Medulla oblongata (tissue), 1 donor: ENCODE data around the gene XRCC2.
"Not testable (repeated sequence)": the region's sequence is repeated elsewhere in the genome, so short reads cannot be mapped to it uniquely, and the experiment has no call there.

Experiments used
- DNase-seq: peaks from one replicate; pipeline ENCODE4 v3.0.0-alpha.2; 2015; ENCODE audit errors: extremely low spot score

XRCC2 gene

DNA sequence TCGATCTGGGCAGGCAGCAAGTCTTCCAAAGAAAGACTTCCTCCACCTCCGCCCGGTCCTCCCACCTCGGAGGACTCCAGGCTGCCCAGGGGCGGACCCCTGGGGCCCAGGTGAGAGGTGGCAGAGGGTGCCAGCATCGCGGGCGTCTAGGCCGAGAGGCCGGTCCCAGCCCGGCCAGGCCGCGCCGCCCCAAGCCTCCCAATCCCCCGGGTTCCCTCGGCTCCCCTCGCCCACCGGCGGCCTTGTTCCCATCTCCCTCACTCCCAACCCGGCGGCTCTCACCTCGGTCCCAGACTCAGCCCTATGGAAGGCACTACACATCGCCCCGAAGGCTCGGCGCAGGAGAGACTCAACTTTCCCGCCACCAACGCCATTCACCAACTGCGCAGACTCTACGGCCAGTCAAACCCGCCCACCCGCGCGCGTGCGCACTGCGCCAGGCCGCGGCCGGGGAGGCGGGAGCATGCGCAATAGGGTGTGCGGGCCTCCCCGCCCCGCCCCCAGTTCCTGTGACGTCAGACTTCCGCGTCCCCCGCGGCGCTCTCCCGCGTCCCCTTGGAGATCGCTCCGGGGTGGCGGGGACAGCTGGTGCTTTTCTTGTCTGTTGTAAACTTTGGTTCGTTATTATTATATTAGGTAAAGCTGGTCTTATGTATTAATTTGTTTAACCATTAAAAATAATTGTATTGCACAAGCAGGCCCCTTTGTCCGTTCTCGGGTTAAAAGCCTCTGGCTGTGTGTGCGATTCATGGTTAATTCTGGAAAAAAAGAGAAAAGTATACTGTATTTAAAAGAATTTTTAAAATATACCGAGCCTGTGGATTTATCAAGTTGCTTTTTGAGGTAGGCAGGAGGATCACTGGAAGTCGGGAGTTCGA lies at the start of gene XRCC2:
TSS of gene XRCC2 (minus strand) at position 383 of the 878 bp plus-strand sequence. CDS start at position 321, 62 bp downstream.
- DNase-seq: peak; percentile 96

DNA sequence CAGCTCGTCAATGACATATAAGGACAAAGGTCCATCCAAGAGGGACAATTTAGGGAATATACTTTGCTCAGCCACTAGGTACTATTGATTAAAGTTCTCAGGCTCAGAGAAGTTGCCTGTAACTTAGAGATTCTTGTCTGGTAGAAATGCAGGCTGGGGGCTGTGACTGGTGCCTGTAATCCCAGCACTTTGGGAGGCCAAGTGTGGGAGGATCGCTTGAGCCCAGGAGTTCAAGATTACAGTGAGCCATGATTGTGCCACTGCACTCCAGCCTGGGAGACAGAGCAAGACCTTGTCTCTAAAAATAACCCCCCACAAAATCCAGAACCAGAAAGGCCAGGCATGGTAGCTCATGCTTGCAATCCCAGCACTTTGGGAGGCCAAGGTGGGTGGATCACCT lies 47.4 kb upstream of the XRCC2 start:
- no peak for DNase-seq

DNA sequence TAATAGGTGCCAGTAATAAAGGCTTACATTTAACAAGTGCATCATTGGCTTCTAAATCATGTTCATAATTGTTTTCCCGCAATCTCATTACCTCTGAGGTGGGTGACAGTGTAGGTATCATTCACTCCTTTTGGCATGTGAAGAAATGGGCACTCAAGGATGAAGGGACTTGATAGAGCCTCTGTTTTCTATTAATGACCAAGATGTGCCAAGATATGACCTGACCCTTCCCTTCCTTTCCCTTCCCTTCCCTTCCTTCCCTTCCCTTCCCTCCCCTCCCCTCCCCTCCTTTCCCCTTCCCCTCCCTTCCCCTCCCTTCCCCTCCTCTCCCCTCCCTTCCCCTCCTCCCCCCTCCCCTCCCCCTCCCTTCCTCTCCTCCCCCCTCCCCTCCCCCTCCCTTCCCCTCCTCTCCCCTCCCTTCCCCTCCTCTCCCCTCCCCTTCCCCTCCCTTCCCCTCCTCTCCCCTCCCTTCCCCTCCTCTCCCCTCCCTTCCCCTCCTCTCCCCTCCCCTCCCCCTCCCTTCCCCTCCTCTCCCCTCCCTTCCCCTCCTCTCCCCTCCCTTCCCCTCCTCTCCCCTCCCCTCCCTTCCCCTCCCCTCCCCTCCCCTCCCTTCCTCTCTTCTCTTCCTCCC lies 36.6 kb upstream of the XRCC2 start:
- not testable (repeated sequence) for DNase-seq

DNA sequence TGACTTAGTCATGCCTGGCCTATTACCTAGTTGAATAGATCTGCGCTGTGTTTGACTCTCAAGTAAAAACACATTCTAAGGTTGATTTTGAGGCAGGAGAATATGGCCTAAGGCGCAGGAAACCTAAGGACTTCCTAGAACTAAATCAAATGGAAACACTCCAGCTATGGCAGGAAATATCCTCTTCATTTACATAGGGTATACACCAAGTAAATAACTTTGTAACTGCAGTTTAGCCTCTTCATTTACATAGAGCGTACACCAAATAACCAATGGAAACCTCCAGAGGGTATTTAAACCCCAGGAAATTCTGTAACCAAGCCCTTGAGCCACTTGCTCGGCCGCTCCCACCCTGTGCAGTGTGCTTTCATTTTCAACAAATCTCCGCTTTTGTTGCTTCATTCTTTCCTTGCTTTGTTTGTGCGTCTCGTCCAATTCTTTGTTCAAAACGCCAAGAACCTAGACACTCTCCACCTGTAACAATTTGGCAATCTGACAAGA lies 35.6 kb upstream of the XRCC2 start:
- DNase-seq: no peak

DNA sequence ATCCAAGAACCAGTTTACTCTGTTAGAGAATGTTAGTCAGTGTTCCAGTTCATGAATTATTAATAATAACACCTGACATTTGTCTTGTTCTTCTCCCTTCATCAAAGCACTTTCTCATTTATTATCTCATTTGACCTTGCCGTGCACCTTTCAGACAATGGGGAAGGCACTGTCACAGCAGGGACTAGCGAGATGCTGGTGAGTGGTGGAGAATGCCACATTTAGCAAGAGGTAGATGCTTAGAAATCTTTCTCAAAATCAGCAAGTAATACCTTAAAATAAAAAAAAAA lies 34.2 kb upstream of the XRCC2 start:
- no peak for DNase-seq

DNA sequence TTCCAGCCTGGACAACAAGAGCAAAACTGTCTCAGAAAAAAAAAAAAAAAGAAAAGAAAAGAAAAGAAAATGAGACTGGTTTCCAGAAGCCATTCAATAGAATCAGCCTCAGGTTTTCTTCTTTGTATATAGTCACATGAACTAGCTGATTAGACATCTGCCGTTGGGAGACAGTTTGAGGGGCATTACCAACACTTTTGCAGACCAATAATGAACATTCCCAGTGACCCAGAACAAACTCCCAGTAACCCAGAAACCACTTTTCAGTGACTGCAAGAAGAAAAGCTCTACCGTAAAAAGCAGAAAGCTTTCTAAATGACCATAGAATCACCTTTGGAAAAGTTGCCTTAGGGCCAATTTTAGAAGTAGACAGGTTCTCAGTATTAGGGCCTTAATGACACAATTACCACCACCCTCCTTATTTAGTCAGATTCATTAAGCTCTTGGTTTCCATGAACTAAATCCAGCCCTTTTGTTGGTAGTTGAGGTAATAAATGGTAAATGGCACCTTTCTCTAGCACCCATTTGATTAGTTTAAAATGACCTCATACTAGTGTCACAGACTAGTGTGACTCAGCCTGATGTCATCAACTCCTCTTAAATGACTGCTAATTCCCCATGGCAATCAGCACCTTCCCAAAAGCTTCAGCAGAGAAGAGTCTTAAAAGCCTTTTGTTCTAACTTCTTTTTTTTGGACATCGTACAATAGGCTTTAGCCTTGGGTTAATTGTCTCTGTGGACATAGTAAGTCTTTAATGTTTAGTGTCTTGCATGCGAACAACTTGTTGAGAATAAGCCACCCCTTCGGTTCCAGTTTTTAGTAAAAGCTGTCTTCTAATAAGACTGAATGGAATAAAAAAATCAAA lies 33.6 kb upstream of the XRCC2 start:
- no peak for DNase-seq

DNA sequence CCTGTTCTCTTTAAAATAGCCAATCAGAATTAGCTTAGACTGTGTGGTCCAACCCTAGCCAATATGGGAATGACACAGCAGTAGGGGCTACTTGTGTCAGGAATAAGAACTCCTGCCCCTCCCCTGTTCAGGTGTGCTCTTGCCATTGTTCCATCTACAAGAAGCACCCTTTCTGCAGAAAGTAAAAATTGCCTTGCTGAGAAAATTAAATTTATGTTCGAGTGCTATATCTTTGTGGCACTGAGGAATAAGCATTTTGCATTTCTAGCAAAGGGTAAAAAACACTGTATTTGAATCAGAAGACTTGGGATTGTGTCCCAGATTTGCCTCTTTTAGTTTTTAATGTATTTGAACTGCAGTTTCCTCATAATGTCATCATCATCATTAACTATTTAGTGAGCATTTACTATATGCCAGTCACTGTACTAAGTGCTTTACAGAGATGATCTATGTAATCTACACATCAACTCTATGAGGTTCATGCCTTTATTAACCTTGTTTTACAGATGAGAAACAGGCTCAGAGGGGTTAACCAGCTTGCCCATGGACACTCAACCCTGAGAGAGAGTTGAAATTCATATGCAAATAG lies 28.9 kb upstream of the XRCC2 start:
- no peak for DNase-seq

DNA sequence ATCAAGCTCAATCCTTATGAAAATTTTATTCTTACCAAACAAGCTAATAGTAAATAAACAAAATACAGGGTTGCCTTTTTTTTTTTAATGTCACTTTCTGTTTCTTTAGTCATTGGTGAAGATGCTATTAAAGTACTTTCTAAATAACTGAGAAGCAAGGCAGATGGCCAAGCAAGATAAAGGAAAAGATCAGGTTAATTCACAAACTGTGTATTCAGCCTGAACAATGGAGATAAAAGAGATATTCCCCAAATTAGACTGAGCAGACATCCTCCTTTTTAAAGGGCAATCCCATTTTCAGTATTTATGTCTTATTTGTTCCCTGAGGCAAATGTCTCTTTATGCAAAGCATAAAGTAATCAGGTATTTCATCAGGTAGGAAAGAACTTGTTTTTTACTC lies 23.1 kb upstream of the XRCC2 start:
- DNase-seq: no peak

DNA sequence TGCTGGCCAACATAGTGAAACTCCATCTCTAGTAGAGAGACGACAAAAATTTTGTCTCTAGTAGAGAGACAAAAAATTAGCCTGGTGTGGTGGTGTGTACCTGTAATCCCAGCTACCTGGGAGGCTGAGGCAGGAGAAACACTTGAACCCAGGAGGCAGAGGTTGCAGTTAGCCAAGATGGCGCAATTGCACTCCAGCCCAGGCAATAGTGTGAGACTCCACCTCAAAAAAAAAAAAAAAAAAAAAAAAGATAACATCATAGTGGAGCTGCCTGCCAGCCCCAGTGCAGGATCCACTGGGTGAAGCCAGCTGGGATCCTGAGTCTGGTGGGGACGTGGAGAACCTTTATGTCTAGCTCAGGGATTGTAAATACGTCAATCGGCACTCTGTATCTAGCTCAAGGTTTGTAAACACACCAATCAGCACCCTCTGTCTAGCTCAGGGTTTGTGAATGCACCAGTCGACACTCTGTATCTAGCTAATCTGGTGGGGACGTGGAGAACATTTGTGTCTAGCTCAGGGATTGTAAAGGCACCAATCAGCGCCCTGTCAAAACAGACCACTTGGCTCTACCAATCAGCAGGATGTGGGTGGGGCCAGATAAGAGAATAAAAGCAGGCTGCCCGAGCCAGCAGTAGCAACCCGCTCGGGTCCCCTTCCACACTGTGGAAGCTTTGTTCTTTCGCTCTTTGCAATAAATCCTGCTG lies 21.5 kb upstream of the XRCC2 start:
- DNase-seq: not testable (repeated sequence)

DNA sequence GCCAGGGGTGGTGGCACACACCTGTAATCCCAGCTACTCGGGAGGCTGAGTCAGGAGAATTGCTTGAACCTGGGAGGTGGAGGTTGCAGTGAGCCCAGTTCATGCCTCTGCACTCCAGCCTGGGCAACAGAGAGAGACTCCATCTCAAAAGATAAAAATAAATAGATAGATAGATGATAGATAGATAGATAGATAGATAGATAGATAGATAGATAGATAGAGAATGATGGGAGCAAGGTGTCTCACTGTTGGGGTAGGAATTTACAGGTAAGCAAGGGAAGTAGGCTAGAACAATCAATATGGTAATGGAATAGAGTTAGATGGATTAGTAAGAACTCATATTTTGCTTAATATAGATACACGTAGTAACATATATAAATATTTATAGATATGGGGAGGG lies 16.3 kb upstream of the XRCC2 start:
- not testable (repeated sequence) for DNase-seq

DNA sequence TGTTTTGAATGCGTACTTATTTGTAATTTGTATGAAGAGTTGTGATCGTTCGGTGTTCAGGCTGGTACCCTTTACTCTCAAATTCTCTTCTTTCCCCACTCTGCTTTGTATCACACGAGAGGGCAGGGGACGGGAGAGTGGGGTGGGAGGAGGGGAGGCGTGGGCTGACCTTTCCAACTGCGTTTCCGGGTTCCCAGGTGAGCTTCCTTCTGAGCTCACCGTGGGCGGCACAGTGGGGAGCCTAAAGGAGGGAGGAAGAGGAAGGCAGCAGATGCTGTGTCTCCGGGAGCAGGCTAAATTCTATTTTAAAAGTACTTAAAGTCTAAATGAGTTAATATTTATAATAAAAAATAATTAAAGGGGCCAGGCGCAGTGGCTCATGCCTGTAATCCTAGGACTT lies 7.4 kb upstream of the XRCC2 start:
- DNase-seq: no peak

DNA sequence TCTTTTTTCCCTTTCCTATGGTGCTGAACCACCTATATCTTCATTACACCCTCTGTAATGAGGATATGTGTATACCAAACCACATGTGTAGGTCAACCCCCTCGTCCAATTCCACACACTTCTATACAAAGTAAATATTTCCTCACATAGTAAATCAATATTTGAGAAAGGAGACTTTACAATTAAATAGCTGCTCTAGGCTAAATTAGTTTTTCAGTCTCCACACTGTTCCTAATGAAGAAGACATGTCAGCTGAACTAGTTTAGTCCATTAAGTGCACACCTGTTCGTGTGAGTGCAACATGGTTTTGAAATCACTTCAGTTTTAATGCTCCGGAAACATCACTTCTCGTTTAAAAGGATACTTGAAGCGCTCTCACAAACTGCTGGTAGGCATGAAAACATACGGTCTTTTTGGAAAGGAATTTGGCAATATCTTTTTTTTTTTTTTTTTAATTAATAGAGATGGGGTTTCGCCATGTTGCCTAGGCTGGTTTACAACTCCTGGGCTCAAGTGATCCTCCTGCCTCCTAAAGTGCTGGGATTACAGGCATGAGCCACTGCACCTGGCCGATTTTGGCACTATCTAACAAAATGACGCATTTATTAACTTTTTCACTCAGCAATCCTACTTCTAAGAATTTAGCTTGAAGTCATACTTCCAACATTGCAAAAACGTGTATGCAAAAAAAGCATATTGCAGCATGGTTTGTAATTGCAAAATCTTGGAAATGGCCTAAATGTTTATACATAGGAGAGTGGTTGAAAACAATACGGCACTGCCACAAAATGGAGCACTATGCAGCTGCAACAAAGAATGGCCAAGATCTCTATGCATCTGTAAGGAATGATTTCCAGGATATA lies 2.1 kb upstream of the XRCC2 start:
- DNase-seq: no peak

DNA sequence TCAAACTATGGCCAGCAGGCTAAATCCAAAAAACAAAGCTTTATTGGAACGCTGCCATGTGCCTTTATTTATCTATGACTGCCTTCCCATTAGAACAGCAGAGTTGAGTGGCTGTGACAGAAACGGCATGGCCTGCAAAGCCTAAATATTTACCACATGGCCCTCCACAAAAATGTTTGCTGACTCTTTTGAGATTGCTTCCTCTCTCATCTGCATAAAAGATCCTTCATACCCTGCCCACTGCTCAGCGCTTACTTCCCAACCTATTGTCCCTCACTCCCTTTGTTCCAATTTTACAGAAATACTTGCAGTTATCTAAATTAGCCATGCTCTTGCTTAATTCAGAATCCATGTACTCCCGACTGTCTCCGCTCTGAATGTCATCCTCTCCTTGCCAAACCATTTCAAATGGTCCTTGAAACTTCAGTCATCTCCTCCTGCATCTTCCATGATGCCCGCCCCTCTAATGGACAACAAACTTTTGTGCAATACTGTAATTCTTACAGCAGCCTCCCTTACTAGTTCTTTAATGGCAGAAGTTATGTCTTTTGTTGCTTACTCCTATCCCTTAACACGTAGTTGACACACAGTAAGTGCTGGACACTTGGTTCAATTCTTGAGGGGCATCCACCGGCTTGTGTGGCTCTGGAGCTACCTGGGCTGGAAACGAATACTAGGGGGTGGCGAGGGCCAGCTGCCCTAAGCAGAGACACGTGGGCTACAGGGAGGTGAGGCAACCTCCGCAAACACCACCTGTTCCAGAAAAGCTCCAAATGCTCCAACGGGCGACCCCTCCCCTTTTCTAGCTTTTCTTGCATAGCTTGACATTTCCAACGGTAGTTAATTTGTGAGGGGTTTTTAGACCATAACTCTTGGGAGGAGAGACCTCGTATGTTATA lies 832 bp downstream of the XRCC2 start:
- no peak for DNase-seq

DNA sequence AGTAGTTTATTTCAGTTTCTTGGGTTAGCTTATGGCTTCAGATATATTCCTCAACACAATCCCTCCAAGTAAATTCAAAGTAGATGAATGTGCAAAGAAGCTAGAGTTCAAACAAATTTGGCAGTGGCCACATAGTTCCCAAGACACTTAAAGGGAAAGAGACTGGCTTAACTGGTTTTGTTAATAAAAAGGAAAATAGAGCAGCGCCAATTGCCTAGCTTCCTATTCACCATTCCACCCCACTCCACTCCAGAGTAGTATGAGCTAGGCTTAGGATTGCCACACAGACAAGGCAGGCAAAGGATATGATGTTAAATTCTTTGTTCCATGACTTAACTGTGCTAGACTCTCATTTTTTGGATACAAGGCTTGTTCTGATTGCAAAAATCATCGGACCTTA lies 2.0 kb downstream of the XRCC2 start:
- no peak for DNase-seq

DNA sequence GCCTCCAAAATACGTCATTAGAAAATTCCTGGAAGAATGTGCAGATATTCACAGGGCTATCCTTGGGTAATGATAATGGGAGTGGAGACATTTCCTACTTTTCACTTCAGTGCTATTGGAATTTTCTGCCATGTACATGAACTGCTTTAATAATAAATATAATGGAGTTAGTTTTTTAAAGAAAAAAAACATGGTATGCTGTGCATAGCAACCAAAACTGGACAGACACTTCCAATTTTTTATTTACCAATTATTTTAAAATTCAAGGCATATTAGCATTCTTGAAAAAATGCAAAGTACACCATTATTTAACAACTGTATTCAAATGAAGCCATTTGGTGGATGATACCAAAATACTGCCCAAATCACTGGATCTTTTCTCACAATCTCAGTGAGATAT lies 3.3 kb downstream of the XRCC2 start:
- DNase-seq: no peak

DNA sequence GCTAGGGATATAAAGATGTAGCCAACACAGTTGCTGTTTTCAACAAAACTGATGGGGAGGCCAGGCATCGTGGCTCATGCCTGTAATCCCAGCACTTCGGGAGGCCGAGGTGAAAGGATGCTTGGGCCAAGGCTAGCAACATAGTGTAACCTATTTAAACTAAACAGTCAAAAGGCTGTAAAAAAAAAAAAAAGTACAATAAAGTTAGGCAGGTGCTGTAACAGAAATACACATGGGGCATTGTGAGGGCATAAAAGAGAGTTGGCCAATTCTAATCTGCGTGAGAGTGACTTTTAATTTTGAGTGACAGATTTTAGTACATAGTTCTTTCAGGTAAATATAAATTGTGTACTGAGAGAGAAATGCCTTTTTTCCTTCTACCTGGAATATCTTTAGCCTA lies 6.2 kb downstream of the XRCC2 start:
- DNase-seq: no peak

DNA sequence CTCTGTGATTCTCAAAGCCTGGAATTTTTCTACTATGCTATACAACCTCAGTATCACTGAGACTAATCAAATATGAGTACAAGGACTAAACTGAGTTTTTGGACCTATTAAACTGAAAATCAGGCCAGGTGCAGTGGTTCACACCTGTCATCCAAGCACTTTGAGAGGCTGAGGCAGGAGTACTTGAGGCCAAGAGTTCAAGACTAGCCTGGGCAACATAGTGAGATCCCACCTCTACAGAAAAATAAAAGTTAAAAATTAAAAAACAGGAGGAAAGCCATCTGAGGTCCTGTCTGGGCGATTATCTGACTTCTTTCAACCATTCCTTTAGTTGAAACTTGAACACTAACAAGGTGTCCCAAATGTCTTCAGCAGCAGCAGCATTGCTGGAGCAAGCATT lies 7.0 kb downstream of the XRCC2 start:
- no peak for DNase-seq

DNA sequence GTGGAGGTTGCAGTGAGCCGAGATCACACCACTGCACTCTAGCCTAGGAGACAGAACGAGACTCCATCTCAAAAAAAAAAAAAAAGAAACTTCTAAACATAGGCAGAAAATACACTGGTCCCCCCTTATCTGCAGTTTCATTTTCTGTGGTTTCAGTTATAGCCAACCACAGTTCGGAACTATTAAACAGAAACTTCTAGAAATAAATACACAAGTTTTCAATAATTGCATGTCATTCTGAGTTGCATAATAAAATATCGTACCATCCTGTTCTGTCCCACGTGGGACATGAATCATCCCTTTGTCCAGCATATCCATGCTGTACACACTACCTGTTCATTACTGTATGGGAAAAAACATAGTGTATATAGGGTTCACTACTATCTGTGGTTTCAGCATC lies 8.0 kb downstream of the XRCC2 start:
- no peak for DNase-seq

DNA sequence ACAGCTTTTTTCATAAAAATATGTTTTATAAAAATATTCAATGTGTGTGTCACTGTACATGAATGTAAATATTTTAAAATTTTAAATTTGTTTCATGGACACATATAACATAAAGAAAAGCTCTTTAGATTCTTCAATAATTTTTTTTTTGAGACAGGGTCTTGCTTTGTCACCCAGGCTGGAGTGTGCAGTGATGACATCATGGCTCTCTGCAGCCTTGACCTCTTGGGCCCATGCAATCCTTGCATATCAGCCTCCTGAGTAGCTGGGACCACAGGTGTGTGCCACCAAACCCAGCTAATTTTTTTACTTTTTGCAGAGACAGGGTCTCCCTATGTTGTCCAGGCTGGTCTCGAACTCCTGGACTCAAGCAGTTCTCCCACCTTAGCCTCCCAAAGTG lies 9.9 kb downstream of the XRCC2 start:
- no peak for DNase-seq
